Measurements from ENCODE around the gene GPBAR1. TPM values are rescaled to one million over a fixed set of nuclear protein-coding genes. Genes with fewer than 3 reads are reported as not detected.
A peak's percentile ranks its signal among the peaks of the same experiment; 100 is the strongest.

The GPBAR1 gene
- total RNA-seq, 1 donor = 0.36 TPM

DNA sequence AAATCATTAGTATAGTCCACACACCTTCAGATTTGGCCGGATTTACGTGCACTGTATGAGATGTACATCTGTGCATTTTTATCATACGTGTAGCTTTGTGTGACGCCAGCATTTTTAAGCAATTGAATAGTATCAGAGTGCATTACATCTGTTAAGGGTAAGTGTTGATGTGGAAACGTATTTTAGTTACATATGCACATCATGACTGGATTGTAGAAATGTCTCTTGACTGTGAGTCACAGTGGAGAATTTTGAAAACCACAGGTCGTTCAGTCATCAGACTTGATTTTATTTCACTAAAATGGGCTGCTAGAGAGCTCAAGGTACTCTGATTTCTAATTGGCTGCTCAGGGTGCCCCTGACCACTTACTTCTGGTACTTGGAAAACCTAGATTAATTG, 5.4 kb upstream of the GPBAR1 start:
- DNase-seq (ENCODE audit: insufficient read length, low spot score, missing footprints) = peak; percentile 57

DNA sequence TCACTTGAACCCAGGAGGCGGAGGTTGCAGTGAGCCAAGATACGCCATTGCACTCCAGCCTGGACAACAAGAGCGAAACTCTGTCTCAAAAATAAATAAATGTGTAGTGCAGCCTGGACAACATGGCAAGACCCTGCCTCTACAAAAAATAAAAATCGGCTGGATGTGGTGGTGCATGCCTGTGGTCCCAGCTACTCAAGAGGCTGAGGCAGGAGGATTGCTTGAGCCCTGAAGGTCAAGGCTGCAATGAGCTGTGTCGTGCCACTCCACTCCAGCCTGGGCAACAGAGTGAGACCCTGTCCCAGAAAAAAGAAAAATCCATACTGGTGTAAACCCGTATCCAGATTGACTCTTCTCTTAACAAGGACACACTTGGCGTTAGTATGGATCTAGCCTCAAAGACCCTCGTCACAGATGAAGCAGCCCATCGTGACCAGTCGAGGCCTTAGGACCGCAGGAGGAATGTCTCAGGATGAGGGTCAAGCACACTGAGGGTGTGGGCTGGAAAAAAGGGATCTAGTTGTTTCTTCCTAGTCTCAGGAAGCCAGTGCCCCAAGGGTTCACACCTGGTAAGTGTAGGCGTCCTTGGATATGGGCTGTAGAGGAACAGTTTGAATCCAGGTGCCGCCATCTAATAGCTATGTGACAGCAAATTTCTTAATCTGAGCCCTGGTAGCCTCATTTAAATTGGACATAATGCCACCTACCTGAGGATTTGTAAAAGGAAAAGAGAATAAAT, 4.0 kb upstream of the GPBAR1 start:
- Histone ChIP-seq H3K27me3 (ENCODE audit: insufficient read depth, low read length) (no peaks in the 10 kb centered on the region), H3K9me3 (ENCODE audit: low read depth, low read length) (no peaks in the 10 kb centered on the region), H4K20me1 (ENCODE audit: insufficient read depth, low read length) (peaks cover 19% of the 10 kb centered on the region), H3K4me1 (ENCODE audit: insufficient read depth, low read length) (peaks cover 26% of the 10 kb centered on the region), H3K4me2 (ENCODE audit: insufficient read depth, low read length) (no peak overlapping the region), H3K4me3 (ENCODE audit: insufficient read depth, low read length) (no peak overlapping the region), H3K27ac (ENCODE audit: low read depth, low read length) (no peak overlapping the region), H3K79me2 (ENCODE audit: insufficient read depth, low read length) (no peaks in the 10 kb centered on the region), H2AFZ (ENCODE audit: low read length) (no peak overlapping the region), H3K36me3 (ENCODE audit: insufficient read depth, low read length) (peaks cover 49% of the 10 kb centered on the region)
- peak; percentile 4 for DNase-seq (ENCODE audit: insufficient read length, low spot score, missing footprints)
- TF ChIP-seq, protein P1, sequence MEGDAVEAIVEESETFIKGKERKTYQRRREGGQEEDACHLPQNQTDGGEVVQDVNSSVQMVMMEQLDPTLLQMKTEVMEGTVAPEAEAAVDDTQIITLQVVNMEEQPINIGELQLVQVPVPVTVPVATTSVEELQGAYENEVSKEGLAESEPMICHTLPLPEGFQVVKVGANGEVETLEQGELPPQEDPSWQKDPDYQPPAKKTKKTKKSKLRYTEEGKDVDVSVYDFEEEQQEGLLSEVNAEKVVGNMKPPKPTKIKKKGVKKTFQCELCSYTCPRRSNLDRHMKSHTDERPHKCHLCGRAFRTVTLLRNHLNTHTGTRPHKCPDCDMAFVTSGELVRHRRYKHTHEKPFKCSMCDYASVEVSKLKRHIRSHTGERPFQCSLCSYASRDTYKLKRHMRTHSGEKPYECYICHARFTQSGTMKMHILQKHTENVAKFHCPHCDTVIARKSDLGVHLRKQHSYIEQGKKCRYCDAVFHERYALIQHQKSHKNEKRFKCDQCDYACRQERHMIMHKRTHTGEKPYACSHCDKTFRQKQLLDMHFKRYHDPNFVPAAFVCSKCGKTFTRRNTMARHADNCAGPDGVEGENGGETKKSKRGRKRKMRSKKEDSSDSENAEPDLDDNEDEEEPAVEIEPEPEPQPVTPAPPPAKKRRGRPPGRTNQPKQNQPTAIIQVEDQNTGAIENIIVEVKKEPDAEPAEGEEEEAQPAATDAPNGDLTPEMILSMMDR (IDR thresholded peaks at IDR 0.05; ENCODE audit: extremely low read depth, low read depth, low read length) = no peak

More for the DNA sequence above, 5.4 kb upstream of the GPBAR1 start:
- Histone ChIP-seq H3K4me1 (ENCODE audit: insufficient read depth, low read length) (peaks cover 26% of the 10 kb centered on the region), H3K9me3 (ENCODE audit: low read depth, low read length) (no peaks in the 10 kb centered on the region), H2AFZ (ENCODE audit: low read length) (no peak overlapping the region), H3K36me3 (ENCODE audit: insufficient read depth, low read length) (peaks cover 62% of the 10 kb centered on the region), H3K4me3 (ENCODE audit: insufficient read depth, low read length) (no peak overlapping the region), H3K27ac (ENCODE audit: low read depth, low read length) (peak overlapping the region; percentile 68), H3K27me3 (ENCODE audit: insufficient read depth, low read length) (no peaks in the 10 kb centered on the region), H3K79me2 (ENCODE audit: insufficient read depth, low read length) (no peaks in the 10 kb centered on the region), H4K20me1 (ENCODE audit: insufficient read depth, low read length) (peaks cover 19% of the 10 kb centered on the region), H3K4me2 (ENCODE audit: insufficient read depth, low read length) (no peak overlapping the region)
- TF ChIP-seq, protein P1 (IDR thresholded peaks at IDR 0.05; ENCODE audit: extremely low read depth, low read depth, low read length) = no peak

- Histone ChIP-seq H3K9me3 (ENCODE audit: low read depth, low read length) (no peaks in the 10 kb centered on the region), H3K36me3 (ENCODE audit: insufficient read depth, low read length) (peaks cover 42% of the 10 kb centered on the region)
- peak; percentile 91 for DNase-seq (ENCODE audit: insufficient read length, low spot score, missing footprints)
Observed at GRCh38 chr2:218257390-218257981, 3.3 kb upstream of the GPBAR1 start.

More at GRCh38 chr2:218257390-218257981, 3.3 kb upstream of the GPBAR1 start:
- Histone ChIP-seq H3K4me3 (ENCODE audit: insufficient read depth, low read length) (no peak overlapping the region), H3K4me1 (ENCODE audit: insufficient read depth, low read length) (peaks cover 23% of the 10 kb centered on the region), H4K20me1 (ENCODE audit: insufficient read depth, low read length) (peaks cover 14% of the 10 kb centered on the region), H2AFZ (ENCODE audit: low read length) (no peak overlapping the region), H3K4me2 (ENCODE audit: insufficient read depth, low read length) (no peak overlapping the region), H3K27me3 (ENCODE audit: insufficient read depth, low read length) (no peaks in the 10 kb centered on the region), H3K27ac (ENCODE audit: low read depth, low read length) (peak overlapping the region; percentile 33), H3K79me2 (ENCODE audit: insufficient read depth, low read length) (no peaks in the 10 kb centered on the region)
- TF ChIP-seq, protein P1 (IDR thresholded peaks at IDR 0.05; ENCODE audit: extremely low read depth, low read depth, low read length) = peak; percentile 58
